SH-SY5Y (cell line): ENCODE measurements around the gene GZMB.

ENCODE experiments used
- GATA2 ChIP-seq: IDR thresholded peaks from 2 replicates; pipeline ENCODE4 v1.6.1; 2011; ENCODE audit warnings: mild to moderate bottlenecking, low read depth, low read length
- GATA3 ChIP-seq: IDR thresholded peaks from 2 replicates; pipeline ENCODE4 v1.6.1; 2011; ENCODE audit warnings: low read depth, mild to moderate bottlenecking, low read length, moderate library complexity

- TF ChIP-seq GATA2, result no peak
- no peak for TF ChIP-seq GATA3
These were observed 30.4 kb upstream of the GZMB start for GRCh38 chr14:24664366-24664765.
